OCI-LY7 (cell line): Measurements from ENCODE around the gene MAP3K5. TPM values are rescaled to one million over a fixed set of nuclear protein-coding genes. Genes with fewer than 3 reads are reported as not detected.

Experiments used
- BruUV-seq: library from RNA; stranded (reverse); fragments of 400-500 nt; replicated peaks from 2 replicates; lab custom pipeline; 2021; lab: Mats Ljungman, UMichigan
- CTCF ChIA-PET: fragments of 300-600 bp; sonication (Branson Sonifier 250); formaldehyde crosslinking; loops from one replicate; lab custom pipeline; 2022; ENCODE audit warnings: antibody characterized with exemption; ENCODE audit not compliant: unreplicated experiment; lab: Charles Lee
- POLR2A ChIA-PET: fragments of 300-600 bp; sonication (Branson Sonifier 250); formaldehyde crosslinking; loops from one replicate; lab custom pipeline; 2022; ENCODE audit warnings: antibody characterized with exemption; lab: Charles Lee
- DNase-seq: peaks from one replicate; pipeline ENCODE4 v3.0.0-alpha.2; 2015; ENCODE audit warnings: low spot score
- H2AFZ ChIP-seq: fragments of 200-600 bp; sonication (generic), shearing (Covaris generic); 2 replicates; pipeline ENCODE4 v1.6.1; 2014; ENCODE audit warnings: mild to moderate bottlenecking, antibody characterized with exemption, low read length, moderate library complexity
- H3K27ac ChIP-seq: fragments of 200-600 bp; sonication (generic); 2 replicates; pipeline ENCODE4 v1.5.1; 2014; ENCODE audit warnings: mixed run types, low read depth, mild to moderate bottlenecking, moderate library complexity, low read length, inconsistent platforms; ENCODE audit not compliant: poor library complexity, severe bottlenecking
- H3K36me3 ChIP-seq: fragments of 200-600 bp; sonication (generic); 2 replicates; pipeline ENCODE4 v1.6.1; 2014; ENCODE audit warnings: mild to moderate bottlenecking, antibody characterized with exemption, low read length, moderate library complexity, mixed read lengths; ENCODE audit not compliant: insufficient read depth
- H3K4me1 ChIP-seq: fragments of 200-600 bp; sonication (generic); 2 replicates; pipeline ENCODE4 v1.5.1; 2014; ENCODE audit warnings: mild to moderate bottlenecking, low read length; ENCODE audit not compliant: insufficient read depth, poor library complexity, severe bottlenecking
- H3K4me2 ChIP-seq: fragments of 200-600 bp; sonication (generic); 2 replicates; pipeline ENCODE4 v1.6.1; 2014; ENCODE audit warnings: mild to moderate bottlenecking, low read length
- H3K4me3 ChIP-seq: fragments of 200-600 bp; sonication (generic); 2 replicates; pipeline ENCODE4 v1.5.1; 2014; ENCODE audit warnings: mild to moderate bottlenecking, low read depth, low read length; ENCODE audit not compliant: poor library complexity, severe bottlenecking
- H3K79me2 ChIP-seq: fragments of 200-600 bp; sonication (generic); 2 replicates; pipeline ENCODE4 v1.6.1; 2016; ENCODE audit warnings: low read depth, mild to moderate bottlenecking, low read length, moderate library complexity, mixed read lengths; ENCODE audit not compliant: insufficient read depth
- H3K9me2 ChIP-seq: fragments of 200-600 bp; sonication (generic); 2 replicates; pipeline ENCODE4 v1.6.1; 2016; ENCODE audit warnings: mild to moderate bottlenecking, low read length, mixed read lengths; ENCODE audit not compliant: insufficient read depth
- H3K9me3 ChIP-seq: fragments of 200-600 bp; sonication (generic); 2 replicates; pipeline ENCODE4 v1.6.1; 2014; ENCODE audit warnings: mild to moderate bottlenecking, mixed run types, low read length, mixed read lengths
- H4K20me1 ChIP-seq: fragments of 200-600 bp; sonication (generic); 2 replicates; pipeline ENCODE4 v1.6.1; 2014; ENCODE audit warnings: mild to moderate bottlenecking, antibody characterized with exemption, low read length, moderate library complexity, mixed read lengths; ENCODE audit not compliant: insufficient read depth
- CTCF ChIP-seq: fragments of 200-600 bp; sonication (generic); conservative IDR thresholded peaks from 2 replicates; pipeline ENCODE4 v1.5.1; 2014; ENCODE audit warnings: mild to moderate bottlenecking, antibody characterized with exemption, low read length, moderate library complexity, mixed read lengths
- EZH2phosphoT487 ChIP-seq: fragments of 200-600 bp; sonication (generic); IDR thresholded peaks from 2 replicates; pipeline ENCODE4 v1.6.1; 2018; ENCODE audit warnings: low read depth, borderline replicate concordance, mild to moderate bottlenecking, mixed run types, antibody characterized with exemption, low read length, moderate library complexity, mixed read lengths
- intact Hi-C: fragments of 100-400 bp; cut with micrococcal nuclease; formaldehyde crosslinking; loops from one replicate; pipeline ENCODE4 v1.10.0; 2022; ENCODE audit not compliant: unreplicated experiment
- total RNA-seq, 2 experiments: library from RNA; depleted of rRNA in 1 of 2; stranded (reverse); fragments of >200 nt in 1 of 2; shearing (Covaris generic) in 1 of 2; gene quantifications; 2 replicates each; pipeline ENCODE4 v1.2.3, GENCODE V29; 2014 to 2022

Gene MAP3K5
- total RNA-seq, 2 experiments from 2014 or later = 13.8 to 16.6 TPM

GRCh38 chr6:136728033-136728939, 64.0 kb downstream of the MAP3K5 start:
- H3K4me2 ChIP-seq = no peak overlapping the region
- no peak overlapping the region for H2AFZ ChIP-seq
- H3K9me3 ChIP-seq = no peaks in the 10 kb centered on the region
- H3K27ac ChIP-seq = no peak overlapping the region
- H4K20me1 ChIP-seq = no peaks in the 10 kb centered on the region
- CTCF ChIA-PET = interaction anchor here (0.7 to 1.2 kb wide), 2 partner anchors 11 to 64 kb away, joined by 3 to 5 read pairs; partner anchors contain the start of gene MAP3K5
- H3K4me3 ChIP-seq = no peak overlapping the region
- H3K36me3 ChIP-seq = no peaks in the 10 kb centered on the region
- POLR2A ChIA-PET = interaction anchor here (0.6 to 4.3 kb wide), 10 partner anchors 10 to 710 kb away, joined by 3 to 18 read pairs (median 5); partner anchors contain the start of gene MAP3K5
- DNase-seq = no peak
- intact Hi-C loops = no loop called here
- H3K9me2 ChIP-seq = no peaks in the 10 kb centered on the region
- peaks cover 4% of the 10 kb centered on the region; the same call in 1 of the 2 replicates for H3K79me2 ChIP-seq
- TF ChIP-seq EZH2phosphoT487 = no peak
- no peak for TF ChIP-seq CTCF
- H3K4me1 ChIP-seq = peaks cover 18% of the 10 kb centered on the region
- BruUV-seq = no TSS peak

- Histone ChIP-seq H3K27ac (no peak overlapping the region), H3K9me3 (no peaks in the 10 kb centered on the region), H4K20me1 (no peaks in the 10 kb centered on the region), H3K4me3 (no peak overlapping the region), H3K79me2 (peaks cover 17% of the 10 kb centered on the region; the same call in 1 of the 2 replicates), H3K36me3 (no peaks in the 10 kb centered on the region), H3K4me1 (peaks cover 26% of the 10 kb centered on the region), H3K9me2 (no peaks in the 10 kb centered on the region), H3K4me2 (no peak overlapping the region), H2AFZ (no peak overlapping the region)
- TF ChIP-seq CTCF (no peak), EZH2phosphoT487 (no peak)
- ChIA-PET CTCF (interaction anchor here (1.2 kb wide), 1 partner anchor 10 kb away, joined by 3 read pairs; no protein-coding TSS in a partner anchor), POLR2A (interaction anchor here (0.9 to 4.3 kb wide), 5 partner anchors 8 to 49 kb away, joined by 3 to 18 read pairs (median 5); no protein-coding TSS in a partner anchor)
- no peak for DNase-seq
- intact Hi-C loops = no loop called here
- no TSS peak for BruUV-seq
These were observed 65.3 kb downstream of the MAP3K5 start for GRCh38 chr6:136726837-136727557.
